Measurements from ENCODE around the gene CEP68.
A peak's percentile ranks its signal among the peaks of the same experiment; 100 is the strongest.

CEP68 gene

GRCh38 chr2:65040400-65041261 lies 15.6 kb upstream of the CEP68 start:
- TF ChIP-seq, protein P1, sequence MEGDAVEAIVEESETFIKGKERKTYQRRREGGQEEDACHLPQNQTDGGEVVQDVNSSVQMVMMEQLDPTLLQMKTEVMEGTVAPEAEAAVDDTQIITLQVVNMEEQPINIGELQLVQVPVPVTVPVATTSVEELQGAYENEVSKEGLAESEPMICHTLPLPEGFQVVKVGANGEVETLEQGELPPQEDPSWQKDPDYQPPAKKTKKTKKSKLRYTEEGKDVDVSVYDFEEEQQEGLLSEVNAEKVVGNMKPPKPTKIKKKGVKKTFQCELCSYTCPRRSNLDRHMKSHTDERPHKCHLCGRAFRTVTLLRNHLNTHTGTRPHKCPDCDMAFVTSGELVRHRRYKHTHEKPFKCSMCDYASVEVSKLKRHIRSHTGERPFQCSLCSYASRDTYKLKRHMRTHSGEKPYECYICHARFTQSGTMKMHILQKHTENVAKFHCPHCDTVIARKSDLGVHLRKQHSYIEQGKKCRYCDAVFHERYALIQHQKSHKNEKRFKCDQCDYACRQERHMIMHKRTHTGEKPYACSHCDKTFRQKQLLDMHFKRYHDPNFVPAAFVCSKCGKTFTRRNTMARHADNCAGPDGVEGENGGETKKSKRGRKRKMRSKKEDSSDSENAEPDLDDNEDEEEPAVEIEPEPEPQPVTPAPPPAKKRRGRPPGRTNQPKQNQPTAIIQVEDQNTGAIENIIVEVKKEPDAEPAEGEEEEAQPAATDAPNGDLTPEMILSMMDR (IDR thresholded peaks at IDR 0.05; ENCODE audit: insufficient read depth, low read depth, low read length, missing control alignments) = peak; percentile 97
- peak; percentile 88 for DNase-seq (ENCODE audit: low read depth)
- H3K4me3 ChIP-seq (ENCODE audit: low read length) = no peak overlapping the region

DNA sequence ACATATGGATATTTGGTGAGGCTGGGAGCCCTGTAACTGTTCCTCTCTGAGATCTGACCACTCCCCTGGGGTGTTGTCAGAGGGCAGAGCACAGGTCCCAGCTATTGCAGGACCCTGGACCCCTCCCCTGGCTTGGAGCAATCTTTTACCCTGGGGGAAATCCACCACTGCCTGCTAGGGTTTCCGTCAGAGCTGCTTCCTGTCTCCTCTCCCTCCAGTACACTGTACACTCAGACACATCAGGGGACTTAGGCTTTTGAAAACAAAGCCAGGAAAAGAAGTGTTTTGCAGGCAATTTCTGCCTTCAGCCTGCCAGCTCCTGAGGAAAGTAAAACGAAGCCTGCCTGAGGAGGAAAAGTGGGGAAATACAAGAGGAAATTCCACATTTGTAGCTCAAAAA lies 13.2 kb upstream of the CEP68 start:
- H3K4me3 ChIP-seq (ENCODE audit: low read length) = no peak overlapping the region
- DNase-seq (ENCODE audit: low read depth) = no peak
- TF ChIP-seq, protein P1 (IDR thresholded peaks at IDR 0.05; ENCODE audit: insufficient read depth, low read depth, low read length, missing control alignments) = no peak

- TF ChIP-seq, protein P1 (IDR thresholded peaks at IDR 0.05; ENCODE audit: insufficient read depth, low read depth, low read length, missing control alignments) = no peak
- no peak for DNase-seq (ENCODE audit: low read depth)
- no peak overlapping the region for H3K4me3 ChIP-seq (ENCODE audit: low read length)
Measured at GRCh38 chr2:65044097-65044735, 12.0 kb upstream of the CEP68 start.

DNA sequence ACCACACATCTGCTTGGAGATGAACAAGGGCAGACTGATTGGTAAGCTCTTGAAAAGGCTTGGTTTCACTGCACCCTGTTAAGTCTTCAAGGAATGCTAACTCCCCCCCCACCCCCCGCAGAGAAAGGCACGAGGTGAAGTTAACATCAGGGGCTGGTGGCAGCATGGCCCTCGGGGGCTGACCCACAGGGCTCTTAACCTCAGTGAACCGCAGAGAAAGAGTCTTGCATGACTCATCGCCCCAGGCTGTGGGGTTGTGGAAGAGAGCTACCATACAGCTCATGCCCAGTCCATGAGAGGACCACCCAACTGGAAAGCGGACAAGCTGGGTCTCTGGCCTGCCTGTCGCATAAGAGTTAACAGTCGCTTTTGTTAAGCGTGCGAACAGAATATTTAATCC lies 10.6 kb upstream of the CEP68 start:
- no peak for DNase-seq (ENCODE audit: low read depth)
- H3K4me3 ChIP-seq (ENCODE audit: low read length) = no peak overlapping the region
- TF ChIP-seq, protein P1 (IDR thresholded peaks at IDR 0.05; ENCODE audit: insufficient read depth, low read depth, low read length, missing control alignments) = no peak

DNA sequence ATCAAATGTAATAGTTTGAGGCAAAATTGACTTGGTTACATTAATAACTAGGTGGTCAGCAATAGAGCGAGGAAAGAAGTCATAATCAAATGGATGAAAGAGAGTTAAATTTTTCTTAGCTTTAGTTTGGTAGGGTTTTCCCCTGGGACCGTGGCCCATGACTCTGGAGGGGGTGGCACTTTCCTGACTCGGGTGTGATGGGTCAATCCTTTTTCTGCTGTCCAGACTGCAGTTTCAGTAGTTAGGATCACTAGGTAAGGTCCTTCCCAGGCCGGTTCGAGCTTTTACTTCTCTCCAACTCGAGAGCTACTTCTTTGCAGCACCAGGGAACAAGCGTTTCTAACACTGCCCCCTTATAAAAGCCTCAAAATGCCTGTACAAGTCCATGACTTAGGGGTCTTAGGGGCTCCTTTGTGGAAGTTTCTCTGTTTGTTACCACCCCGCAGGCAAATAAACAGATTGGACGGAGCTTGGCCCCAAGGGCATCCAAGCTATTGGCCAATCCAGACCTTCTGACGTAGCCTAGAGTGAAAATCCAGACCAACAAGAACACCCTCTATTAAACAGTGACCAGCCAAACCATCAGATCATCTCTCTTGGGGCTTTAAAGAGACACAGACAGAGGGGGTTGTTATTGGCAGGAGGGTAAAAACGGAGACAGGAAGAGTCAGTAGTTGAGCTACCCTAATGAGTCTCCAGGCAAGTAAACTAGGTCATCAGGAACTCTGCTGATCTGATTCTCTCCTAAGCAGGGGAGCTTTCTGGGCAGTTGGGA lies 9.4 kb upstream of the CEP68 start:
- TF ChIP-seq, protein P1 (IDR thresholded peaks at IDR 0.05; ENCODE audit: insufficient read depth, low read depth, low read length, missing control alignments) = no peak
- DNase-seq (ENCODE audit: low read depth) = no peak
- H3K4me3 ChIP-seq (ENCODE audit: low read length) = no peak overlapping the region

DNA sequence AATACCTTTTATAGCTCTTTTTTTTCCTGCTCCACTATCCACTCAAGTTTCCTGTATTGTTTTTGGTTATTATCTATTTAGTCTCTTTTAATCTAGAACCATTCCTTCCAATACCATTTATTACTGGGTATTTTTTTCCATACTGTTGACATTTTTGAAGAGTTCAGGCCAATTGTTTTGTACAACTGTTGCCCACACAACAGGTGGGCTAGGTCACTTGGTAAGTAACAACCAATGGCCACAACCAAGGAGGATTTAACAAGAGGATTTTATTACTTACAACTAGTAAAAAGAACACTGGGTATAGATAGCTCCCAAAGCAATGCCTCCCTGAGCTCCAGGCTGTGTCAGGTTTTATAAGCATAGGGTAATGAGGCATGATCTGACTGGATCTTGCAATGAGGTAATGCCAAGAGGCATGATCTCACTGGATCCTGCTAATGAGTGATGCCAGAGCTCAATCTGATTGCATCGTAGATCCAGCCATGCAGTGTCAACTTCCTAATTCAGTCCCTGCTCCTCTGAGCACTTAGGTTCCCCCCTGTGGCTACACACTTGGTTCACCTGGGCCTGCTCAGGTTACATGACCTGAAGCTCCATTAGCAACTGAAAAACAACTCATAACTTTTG lies 7.1 kb upstream of the CEP68 start:
- H3K4me3 ChIP-seq (ENCODE audit: low read length) = no peak overlapping the region
- DNase-seq (ENCODE audit: low read depth) = no peak
- TF ChIP-seq, protein P1 (IDR thresholded peaks at IDR 0.05; ENCODE audit: insufficient read depth, low read depth, low read length, missing control alignments) = no peak

Measured in epithelial cell of esophagus (primary cell).